ENCODE measurements around the gene ACO2. TPM values are rescaled to one million over a fixed set of nuclear protein-coding genes. Genes with fewer than 3 reads are reported as not detected.

The ACO2 gene
- total and polyA plus RNA-seq, 2 of the 4 experiments (the other 2 are of a cell fraction) = 71.3 to 72.9 TPM

DNA sequence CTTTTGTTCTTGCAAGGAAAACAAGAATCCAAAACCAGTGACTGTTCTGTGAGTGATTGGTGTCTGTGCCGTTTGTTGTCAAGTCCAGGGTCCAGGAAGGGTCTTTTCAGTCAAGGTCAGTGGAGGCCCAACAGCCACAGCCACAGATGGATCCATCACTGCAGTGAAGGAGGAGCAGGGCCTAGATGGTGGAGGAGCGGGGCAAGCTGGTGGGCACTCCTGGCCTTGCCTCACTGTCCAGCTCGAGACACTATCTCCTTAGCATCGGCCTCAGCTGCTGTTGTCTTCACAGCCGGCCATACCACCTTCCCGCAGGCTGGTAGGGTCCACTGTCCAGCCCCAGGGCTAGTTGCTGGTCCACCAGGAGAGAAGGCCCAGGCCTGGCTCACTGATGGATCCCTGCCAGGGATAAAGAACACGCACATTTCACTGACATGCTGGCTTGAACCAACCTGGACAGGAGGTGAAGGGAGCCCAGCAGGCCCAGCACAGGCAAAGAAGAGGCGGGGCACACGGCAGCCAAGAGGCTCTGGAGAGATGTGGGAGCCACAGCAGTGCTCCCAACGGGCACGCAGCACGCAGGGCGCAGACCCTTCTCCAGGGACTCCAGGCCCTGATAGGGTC lies 60.1 kb downstream of the ACO2 start:
- DNase-seq (no peak), ATAC-seq (ENCODE audit: low read depth) (no peak)
- Histone ChIP-seq H4K5ac (ENCODE audit: low read depth, low read length) (no peak overlapping the region), H2AFZ (replicated peaks; ENCODE audit: low read length, poor library complexity) (no peak overlapping the region), H3K79me1 (ENCODE audit: low read depth in 1 of 2, low read length in 2 of 2) (peaks cover 14 to 67% of the 10 kb centered on the region in 2 experiments; a peak in 3 of 4 replicates), H4K8ac (ENCODE audit: low read depth in 2 of 2, low read length in 2 of 2) (no peak overlapping the region), H3K9me1 (ENCODE audit: insufficient read depth, low read length) (peaks cover 4% of the 10 kb centered on the region; the same call in 1 of the 2 replicates), H2AK9ac (replicated peaks; ENCODE audit: low read depth, low read length, poor library complexity) (no peak overlapping the region), H3K56ac (ENCODE audit: extremely low read depth, insufficient read depth, low read length) (no peak overlapping the region), H2BK120ac (ENCODE audit: low read depth, low read length) (no peak overlapping the region), H2AK5ac (ENCODE audit: low read depth, low read length) (no peak overlapping the region), H3K36me3 (ENCODE audit: control insufficient read depth, insufficient read depth, low read length) (peaks cover 76% of the 10 kb centered on the region), H2BK20ac (ENCODE audit: low read depth, low read length) (no peak overlapping the region), H3K4me3 (ENCODE audit: insufficient read depth, low read depth, low read length) (no peak overlapping the region), H2BK15ac (ENCODE audit: low read depth, low read length) (no peak overlapping the region), H4K20me1 (ENCODE audit: insufficient read depth, low read length) (peaks cover 58% of the 10 kb centered on the region), H3K18ac (ENCODE audit: low read depth, low read length) (no peak overlapping the region), H3K23ac (ENCODE audit: low read depth, low read length) (no peak overlapping the region), H3K4ac (ENCODE audit: low read depth, low read length) (no peak overlapping the region), H3K4me2 (ENCODE audit: low read depth, low read length) (no peak overlapping the region), H2BK5ac (ENCODE audit: low read depth, low read length, poor library complexity, severe bottlenecking) (no peak overlapping the region), H3K9me3 (ENCODE audit: control insufficient read depth, insufficient read depth, low read length) (no peaks in the 10 kb centered on the region), H3K14ac (replicated peaks; ENCODE audit: low read depth, low read length) (no peak overlapping the region), H3K9ac (ENCODE audit: low read depth, low read length) (no peak overlapping the region), H3K27me3 (ENCODE audit: control insufficient read depth, insufficient read depth, low read length) (no peaks in the 10 kb centered on the region), H3K4me1 (ENCODE audit: control insufficient read depth, insufficient read depth, low read length) (peaks cover 13% of the 10 kb centered on the region), H3K27ac (ENCODE audit: insufficient read depth, low read length) (no peak overlapping the region), H4K91ac (ENCODE audit: insufficient read depth, low read depth, low read length) (no peak overlapping the region)
- BruUV-seq (replicated peaks) = no TSS peak
- in situ Hi-C loops (cut with MboI; ENCODE audit: low sequenced_read_pairs) = no loop called here
- CTCF ChIA-PET = no interaction called here
- POLR2A ChIA-PET (ENCODE audit: unreplicated experiment) = no interaction called here
- intact Hi-C loops (cut with micrococcal nuclease) = no loop called here
- dilution Hi-C loops (cut with HindIII; ENCODE audit: low sequenced_read_pairs, unreplicated experiment) = no loop called here
- 87% methylated on average over 5 of the region's 13 CpGs; no CpG with 5 or more reads in 1 of the 2 experiments for WGBS, 2 experiments (ENCODE audit: extremely low coverage in 2 of 2, insufficient read length in 1 of 2)
- TF ChIP-seq BHLHE40 (IDR thresholded peaks at IDR 0.05; ENCODE audit: low read depth, low read length) (no peak), POLR2A (IDR thresholded peaks at IDR 0.05; ENCODE audit: low read depth, low read length) (no peak), RCOR1 (IDR thresholded peaks at IDR 0.05; ENCODE audit: insufficient replicate concordance, low read length) (no peak), NFE2L2 (IDR thresholded peaks at IDR 0.05; ENCODE audit: low read depth, low read length) (no peak), MAFK (IDR thresholded peaks at IDR 0.05; ENCODE audit: low read depth, low read length) (no peak), MAZ (IDR thresholded peaks at IDR 0.05; ENCODE audit: borderline replicate concordance, low read depth, low read length) (no peak), RFX5 (IDR thresholded peaks at IDR 0.05; ENCODE audit: low read depth, low read length) (no peak), MXI1 (IDR thresholded peaks at IDR 0.05; ENCODE audit: borderline replicate concordance, low read depth, low read length) (no peak), CEBPB (IDR thresholded peaks at IDR 0.05; ENCODE audit: low read depth, low read length) (no peak), SMC3 (IDR thresholded peaks at IDR 0.05; ENCODE audit: low read depth, low read length) (no peak), CHD1 (IDR thresholded peaks at IDR 0.05; ENCODE audit: low read depth, low read length) (no peak)
- TF ChIP-seq, protein P1, sequence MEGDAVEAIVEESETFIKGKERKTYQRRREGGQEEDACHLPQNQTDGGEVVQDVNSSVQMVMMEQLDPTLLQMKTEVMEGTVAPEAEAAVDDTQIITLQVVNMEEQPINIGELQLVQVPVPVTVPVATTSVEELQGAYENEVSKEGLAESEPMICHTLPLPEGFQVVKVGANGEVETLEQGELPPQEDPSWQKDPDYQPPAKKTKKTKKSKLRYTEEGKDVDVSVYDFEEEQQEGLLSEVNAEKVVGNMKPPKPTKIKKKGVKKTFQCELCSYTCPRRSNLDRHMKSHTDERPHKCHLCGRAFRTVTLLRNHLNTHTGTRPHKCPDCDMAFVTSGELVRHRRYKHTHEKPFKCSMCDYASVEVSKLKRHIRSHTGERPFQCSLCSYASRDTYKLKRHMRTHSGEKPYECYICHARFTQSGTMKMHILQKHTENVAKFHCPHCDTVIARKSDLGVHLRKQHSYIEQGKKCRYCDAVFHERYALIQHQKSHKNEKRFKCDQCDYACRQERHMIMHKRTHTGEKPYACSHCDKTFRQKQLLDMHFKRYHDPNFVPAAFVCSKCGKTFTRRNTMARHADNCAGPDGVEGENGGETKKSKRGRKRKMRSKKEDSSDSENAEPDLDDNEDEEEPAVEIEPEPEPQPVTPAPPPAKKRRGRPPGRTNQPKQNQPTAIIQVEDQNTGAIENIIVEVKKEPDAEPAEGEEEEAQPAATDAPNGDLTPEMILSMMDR (conservative IDR thresholded peaks at IDR 0.05; ENCODE audit: low read depth, low read length) = no peak
- TF ChIP-seq, protein P2, sequence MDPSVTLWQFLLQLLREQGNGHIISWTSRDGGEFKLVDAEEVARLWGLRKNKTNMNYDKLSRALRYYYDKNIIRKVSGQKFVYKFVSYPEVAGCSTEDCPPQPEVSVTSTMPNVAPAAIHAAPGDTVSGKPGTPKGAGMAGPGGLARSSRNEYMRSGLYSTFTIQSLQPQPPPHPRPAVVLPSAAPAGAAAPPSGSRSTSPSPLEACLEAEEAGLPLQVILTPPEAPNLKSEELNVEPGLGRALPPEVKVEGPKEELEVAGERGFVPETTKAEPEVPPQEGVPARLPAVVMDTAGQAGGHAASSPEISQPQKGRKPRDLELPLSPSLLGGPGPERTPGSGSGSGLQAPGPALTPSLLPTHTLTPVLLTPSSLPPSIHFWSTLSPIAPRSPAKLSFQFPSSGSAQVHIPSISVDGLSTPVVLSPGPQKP (IDR thresholded peaks at IDR 0.05; ENCODE audit: borderline replicate concordance, low read depth, low read length) = no peak
